Immature natural killer cell (primary cell): Measurements from ENCODE around the gene FANCC. TPM values are rescaled to one million over a fixed set of nuclear protein-coding genes. Genes with fewer than 3 reads are reported as not detected.

ENCODE experiments used
- DNase-seq, 3 donors: peaks; one replicate each; pipeline ENCODE4 v3.0.0; 2022; ENCODE audit warnings: mixed read lengths in 1 of 3
- H3K27ac Mint-ChIP-seq, 6 donors: one replicate each; pipeline ENCODE4 v1.8.0; 2020; ENCODE audit warnings: mixed read lengths in 6 of 6, mild to moderate bottlenecking in 5 of 6, inconsistent platforms in 4 of 6, moderate library complexity in 3 of 6
- H3K27me3 Mint-ChIP-seq, 3 donors: one replicate each; pipeline ENCODE4 v1.8.0; 2020 to 2021; ENCODE audit warnings: low read depth in 3 of 3, mild to moderate bottlenecking in 3 of 3, mixed read lengths in 3 of 3, moderate library complexity in 3 of 3, inconsistent platforms in 1 of 3
- H3K36me3 Mint-ChIP-seq, 3 donors: one replicate each; pipeline ENCODE4 v1.8.0; 2020; ENCODE audit warnings: mixed read lengths in 3 of 3, inconsistent platforms in 2 of 3, mild to moderate bottlenecking in 2 of 3
- H3K4me1 Mint-ChIP-seq, 2 donors: one replicate each; pipeline ENCODE4 v1.8.0; 2020; ENCODE audit warnings: inconsistent platforms in 2 of 2, mild to moderate bottlenecking in 2 of 2, mixed read lengths in 2 of 2, moderate library complexity in 1 of 2
- H3K4me3 Mint-ChIP-seq, 5 donors: one replicate each; pipeline ENCODE4 v1.8.0; 2020; ENCODE audit warnings: mild to moderate bottlenecking in 5 of 5, mixed read lengths in 5 of 5, inconsistent platforms in 3 of 5, moderate library complexity in 3 of 5
- H3K9me3 Mint-ChIP-seq, 6 donors: one replicate each; pipeline ENCODE4 v1.8.0; 2020; ENCODE audit warnings: mild to moderate bottlenecking in 6 of 6, mixed read lengths in 6 of 6, inconsistent platforms in 4 of 6, moderate library complexity in 3 of 6
- polyA plus RNA-seq, 3 donors: library from polyadenylated mRNA; unstranded; fragments of 300-500 nt; fragmentation: Illumina TruSeq; gene quantifications; one replicate each; pipeline ENCODE4 v1.2.3, GENCODE V29; 2021

The FANCC gene
- polyA plus RNA-seq, 3 donors from 2014 or later: 2.4 to 3.4 (median 3.3) TPM

- Mint-ChIP-seq H3K4me1 (peaks cover 26 to 32% of the 10 kb centered on the region in 2 donors), H3K36me3 (peaks cover 5 to 12% (median 8%) of the 10 kb centered on the region in 3 donors), H3K27ac (peak overlapping the region in 1 of 6 donors; percentile 34), H3K4me3 (peak overlapping the region in 1 of 5 donors; percentile 67), H3K27me3 (peaks cover 0 to 5% (median 2%) of the 10 kb centered on the region in 3 donors), H3K9me3 (no peaks in the 10 kb centered on the region)
- no peak for DNase-seq
These were observed 226.5 kb downstream of the FANCC start for GRCh38 chr9:95090871-95091577.

GRCh38 chr9:95090023-95090791 is 227.3 kb downstream of the FANCC start:
- Mint-ChIP-seq H3K27me3 (peaks cover 0 to 5% (median 2%) of the 10 kb centered on the region in 3 donors), H3K4me3 (no peak overlapping the region), H3K36me3 (peaks cover 5 to 12% (median 8%) of the 10 kb centered on the region in 3 donors), H3K4me1 (peaks cover 26 to 32% of the 10 kb centered on the region in 2 donors), H3K9me3 (no peaks in the 10 kb centered on the region), H3K27ac (no peak overlapping the region)
- DNase-seq: no peak

DNA sequence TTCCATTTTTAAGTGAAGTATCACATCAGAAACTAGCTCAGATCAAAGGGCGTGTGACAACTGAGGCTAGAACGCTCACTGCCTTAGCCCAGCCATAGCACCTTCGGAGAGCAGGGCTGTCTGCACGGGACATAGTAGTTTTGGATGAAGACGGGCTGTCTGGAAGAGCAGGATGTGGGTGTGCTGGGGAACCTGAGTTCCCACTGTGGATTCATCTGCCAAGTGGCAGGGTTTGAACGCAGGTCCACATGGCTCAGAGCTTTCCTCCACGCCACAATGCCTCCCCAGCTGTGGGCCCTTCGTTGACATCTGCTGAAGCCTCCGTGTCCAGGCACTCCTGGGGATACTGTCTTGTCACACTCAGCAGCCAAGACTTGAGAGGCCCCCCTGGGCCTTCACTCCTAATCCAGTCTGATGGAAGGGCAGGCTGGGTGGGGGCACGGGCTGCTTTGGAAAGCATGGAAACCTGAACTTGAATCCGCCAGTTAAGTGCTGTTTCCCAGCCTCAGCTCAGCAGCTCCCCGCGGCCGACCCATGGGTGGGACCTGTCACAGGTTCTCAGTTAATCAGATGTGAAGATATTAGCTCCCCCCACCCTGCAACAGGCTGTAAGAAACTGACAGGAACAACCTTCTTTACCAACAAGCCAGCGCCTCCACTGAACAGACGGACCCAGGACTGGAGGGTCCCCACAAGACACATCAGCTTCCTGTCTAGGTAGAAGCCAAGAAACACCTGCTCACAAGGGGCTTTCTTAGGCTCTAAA is 228.1 kb downstream of the FANCC start:
- DNase-seq: no peak
- H3K36me3 Mint-ChIP-seq: peaks cover 5 to 12% (median 8%) of the 10 kb centered on the region in 3 donors

DNA sequence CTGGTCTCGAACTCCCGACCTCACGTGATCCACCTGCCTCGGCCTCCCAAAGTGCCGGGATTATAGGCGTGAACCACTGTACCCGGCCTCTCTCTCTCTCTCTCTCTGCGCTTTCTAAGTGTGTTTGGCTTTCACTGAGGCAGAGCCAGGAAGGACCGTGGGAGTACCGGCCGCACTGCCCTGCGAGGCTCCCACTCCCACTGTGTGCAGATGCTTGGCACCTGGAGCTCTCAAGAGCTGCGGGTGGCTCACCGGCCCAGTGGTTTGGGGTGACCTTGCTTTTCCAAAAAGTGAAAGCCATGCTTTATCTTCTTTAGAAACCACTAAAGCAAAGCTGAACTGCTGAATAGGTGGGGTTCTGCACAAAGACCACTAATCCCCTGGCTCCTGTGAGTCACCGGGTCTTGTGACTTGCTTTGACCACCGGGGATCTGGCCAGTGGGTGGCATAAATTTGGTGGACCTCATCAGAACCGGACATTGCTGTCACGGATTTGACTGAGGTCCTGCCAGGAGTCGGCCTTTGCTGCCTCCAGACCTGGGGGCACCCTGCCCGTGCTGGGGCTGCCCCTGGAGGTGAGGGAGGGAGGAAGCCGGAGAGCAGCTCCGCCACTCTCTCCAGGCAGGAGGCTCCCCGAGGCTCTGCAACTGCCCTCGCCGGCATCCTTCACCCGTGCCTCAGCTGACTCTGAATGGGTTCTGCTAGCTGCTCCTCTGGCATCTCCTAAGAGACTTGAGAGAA is 228.9 kb downstream of the FANCC start:
- Mint-ChIP-seq H3K9me3 (no peaks in the 10 kb centered on the region), H3K27me3 (peaks cover 0 to 5% (median 0%) of the 10 kb centered on the region in 3 donors), H3K36me3 (peaks cover 5 to 12% (median 8%) of the 10 kb centered on the region in 3 donors), H3K4me1 (peaks cover 23 to 25% of the 10 kb centered on the region in 2 donors), H3K27ac (peak overlapping the region in 1 of 6 donors; percentile 60), H3K4me3 (no peak overlapping the region)
- DNase-seq: no peak

More for the DNA sequence above, 228.1 kb downstream of the FANCC start:
- Mint-ChIP-seq H3K4me1 (peaks cover 26 to 32% of the 10 kb centered on the region in 2 donors), H3K27me3 (peaks cover 0 to 5% (median 0%) of the 10 kb centered on the region in 3 donors), H3K27ac (peak overlapping the region in 1 of 6 donors; percentile 61), H3K9me3 (no peaks in the 10 kb centered on the region), H3K4me3 (no peak overlapping the region)

- no peak overlapping the region for H3K4me3 Mint-ChIP-seq
- no peak for DNase-seq
- peaks cover 16% of the 10 kb centered on the region in 2 donors for H3K4me1 Mint-ChIP-seq
- peaks cover 5 to 15% (median 8%) of the 10 kb centered on the region in 3 donors for H3K36me3 Mint-ChIP-seq
- H3K27me3 Mint-ChIP-seq: peaks cover 0 to 5% (median 0%) of the 10 kb centered on the region in 3 donors
- no peaks in the 10 kb centered on the region for H3K9me3 Mint-ChIP-seq
- H3K27ac Mint-ChIP-seq: no peak overlapping the region
These were observed 229.8 kb downstream of the FANCC start for GRCh38 chr9:95087659-95088242.

- H3K27me3 Mint-ChIP-seq: peaks cover 0 to 2% (median 0%) of the 10 kb centered on the region in 3 donors
- DNase-seq: no peak
- peaks cover 5 to 15% (median 9%) of the 10 kb centered on the region in 3 donors for H3K36me3 Mint-ChIP-seq
- H3K4me1 Mint-ChIP-seq: peaks cover 5% of the 10 kb centered on the region in 2 donors
- no peak overlapping the region for H3K27ac Mint-ChIP-seq
- no peaks in the 10 kb centered on the region for H3K9me3 Mint-ChIP-seq
- H3K4me3 Mint-ChIP-seq: no peak overlapping the region
These were observed 230.9 kb downstream of the FANCC start for GRCh38 chr9:95086564-95086955.

GRCh38 chr9:95085861-95086563 is 231.5 kb downstream of the FANCC start:
- peaks cover 0 to 2% of the 10 kb centered on the region in 2 donors for H3K4me1 Mint-ChIP-seq
- H3K9me3 Mint-ChIP-seq: no peaks in the 10 kb centered on the region
- peaks cover 5 to 15% (median 12%) of the 10 kb centered on the region in 3 donors for H3K36me3 Mint-ChIP-seq
- H3K27ac Mint-ChIP-seq: no peak overlapping the region
- no peak overlapping the region for H3K4me3 Mint-ChIP-seq
- DNase-seq: no peak
- H3K27me3 Mint-ChIP-seq: peaks cover 0 to 2% (median 0%) of the 10 kb centered on the region in 3 donors

- Mint-ChIP-seq H3K27ac (no peak overlapping the region), H3K4me1 (no peaks in the 10 kb centered on the region), H3K9me3 (no peaks in the 10 kb centered on the region), H3K36me3 (peaks cover 5 to 15% (median 12%) of the 10 kb centered on the region in 3 donors), H3K4me3 (no peak overlapping the region), H3K27me3 (peaks cover 0 to 2% (median 0%) of the 10 kb centered on the region in 3 donors)
- no peak for DNase-seq
These were observed 232.3 kb downstream of the FANCC start for GRCh38 chr9:95085036-95085770.

DNA sequence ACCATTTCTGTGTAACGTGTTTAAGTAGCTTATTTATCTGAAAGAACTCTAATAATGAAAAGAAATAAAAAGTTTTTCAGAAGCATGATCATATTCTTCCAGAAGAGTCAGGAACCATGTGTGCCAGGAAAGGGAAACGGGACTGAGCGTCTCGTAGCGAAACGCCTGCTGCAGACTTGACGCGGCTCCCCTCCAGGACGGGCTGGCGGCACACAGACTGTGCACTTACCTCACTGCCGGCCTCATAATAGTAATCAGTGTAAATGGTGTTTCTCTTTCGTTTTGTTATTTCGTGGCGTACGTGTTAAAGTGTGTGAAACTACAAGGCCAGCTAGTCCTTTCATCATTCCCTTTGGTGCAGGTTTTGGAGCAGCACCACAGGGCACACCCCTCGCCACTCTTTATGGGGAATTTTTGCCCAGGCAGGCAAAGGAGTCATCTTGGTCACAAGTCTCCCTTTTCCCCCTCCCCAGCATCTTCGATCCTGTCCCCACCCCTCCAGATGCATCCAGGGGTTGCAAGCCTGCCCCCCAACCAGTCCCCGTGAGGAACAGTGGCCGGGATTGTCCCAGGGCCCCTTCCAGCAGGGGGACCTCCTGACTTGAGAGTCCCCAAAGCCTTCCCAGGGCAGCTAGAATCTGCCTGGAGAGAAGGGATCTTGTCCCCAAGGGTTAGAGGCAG is 233.1 kb downstream of the FANCC start:
- Mint-ChIP-seq H3K9me3 (no peaks in the 10 kb centered on the region), H3K36me3 (peaks cover 5 to 15% (median 12%) of the 10 kb centered on the region in 3 donors), H3K4me3 (peak overlapping the region in 1 of 5 donors; percentile 44), H3K27ac (no peak overlapping the region), H3K27me3 (peaks cover 0 to 2% (median 0%) of the 10 kb centered on the region in 3 donors), H3K4me1 (no peaks in the 10 kb centered on the region)
- no peak for DNase-seq

- Mint-ChIP-seq H3K4me3 (no peak overlapping the region), H3K36me3 (peaks cover 5 to 11% (median 5%) of the 10 kb centered on the region in 3 donors), H3K27ac (no peak overlapping the region), H3K27me3 (peaks cover 0 to 2% (median 0%) of the 10 kb centered on the region in 3 donors), H3K4me1 (no peaks in the 10 kb centered on the region), H3K9me3 (no peaks in the 10 kb centered on the region)
- no peak for DNase-seq
These were observed 234.3 kb downstream of the FANCC start for GRCh38 chr9:95083086-95083768.
